ENCODE measurements around the gene CDH2.

- TF ChIP-seq, protein P1, sequence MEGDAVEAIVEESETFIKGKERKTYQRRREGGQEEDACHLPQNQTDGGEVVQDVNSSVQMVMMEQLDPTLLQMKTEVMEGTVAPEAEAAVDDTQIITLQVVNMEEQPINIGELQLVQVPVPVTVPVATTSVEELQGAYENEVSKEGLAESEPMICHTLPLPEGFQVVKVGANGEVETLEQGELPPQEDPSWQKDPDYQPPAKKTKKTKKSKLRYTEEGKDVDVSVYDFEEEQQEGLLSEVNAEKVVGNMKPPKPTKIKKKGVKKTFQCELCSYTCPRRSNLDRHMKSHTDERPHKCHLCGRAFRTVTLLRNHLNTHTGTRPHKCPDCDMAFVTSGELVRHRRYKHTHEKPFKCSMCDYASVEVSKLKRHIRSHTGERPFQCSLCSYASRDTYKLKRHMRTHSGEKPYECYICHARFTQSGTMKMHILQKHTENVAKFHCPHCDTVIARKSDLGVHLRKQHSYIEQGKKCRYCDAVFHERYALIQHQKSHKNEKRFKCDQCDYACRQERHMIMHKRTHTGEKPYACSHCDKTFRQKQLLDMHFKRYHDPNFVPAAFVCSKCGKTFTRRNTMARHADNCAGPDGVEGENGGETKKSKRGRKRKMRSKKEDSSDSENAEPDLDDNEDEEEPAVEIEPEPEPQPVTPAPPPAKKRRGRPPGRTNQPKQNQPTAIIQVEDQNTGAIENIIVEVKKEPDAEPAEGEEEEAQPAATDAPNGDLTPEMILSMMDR (conservative IDR thresholded peaks at IDR 0.05 in 1 of 2, IDR thresholded peaks at IDR 0.05 in 1 of 2; ENCODE audit: extremely low read depth in 1 of 2, insufficient read depth in 1 of 2, low read depth in 1 of 2, low read length in 2 of 2) = no peak
- TF ChIP-seq EZH2 (IDR thresholded peaks at IDR 0.05; ENCODE audit: borderline replicate concordance, low read length) = no peak
These were observed 26.0 kb downstream of the CDH2 start for GRCh38 chr18:28150925-28151324.
